SHP77 treated with DMSO at 0.1 percent for 48 hours (cell line): ENCODE measurements around the gene PDE1C.

Source experiments
- DNase-seq: peaks from one replicate; lab custom pipeline; 2025; lab: John Stamatoyannopoulos, UW

PDE1C gene

DNA sequence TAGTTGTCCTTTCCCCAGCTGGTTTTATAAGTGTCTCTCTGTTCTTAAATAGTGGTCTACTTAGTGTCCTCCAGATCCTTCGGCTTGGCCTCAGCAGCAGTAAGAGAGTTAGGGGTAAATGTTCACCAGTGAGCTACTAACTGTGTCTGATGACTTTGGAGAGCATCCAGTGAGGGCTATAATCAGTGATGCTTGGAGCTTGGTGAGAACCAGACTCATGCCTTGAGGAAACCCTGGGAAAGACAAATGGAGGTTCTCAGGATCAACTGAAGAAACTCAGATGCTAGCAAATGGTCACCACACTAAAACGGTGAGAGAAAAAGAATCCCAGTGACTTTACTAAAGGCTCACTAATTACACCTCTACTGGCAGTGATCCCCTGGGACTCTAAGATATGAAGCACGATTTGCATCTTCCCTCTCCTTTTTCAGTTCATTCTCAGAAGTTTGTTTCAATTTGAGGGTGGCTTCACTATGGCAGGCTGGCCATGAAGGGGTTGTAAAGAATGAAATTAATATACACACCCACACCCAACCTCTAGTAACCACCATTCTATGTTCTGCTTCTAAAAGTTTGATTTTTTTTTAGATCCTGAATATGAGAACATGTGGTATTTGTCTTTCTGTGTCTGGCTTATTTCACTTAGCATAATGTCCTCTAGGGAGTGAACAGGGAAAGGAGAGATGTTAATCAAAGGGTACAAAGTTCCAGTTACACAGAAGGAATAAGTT is 177.9 kb downstream of the PDE1C start:
- DNase-seq = no peak

DNA sequence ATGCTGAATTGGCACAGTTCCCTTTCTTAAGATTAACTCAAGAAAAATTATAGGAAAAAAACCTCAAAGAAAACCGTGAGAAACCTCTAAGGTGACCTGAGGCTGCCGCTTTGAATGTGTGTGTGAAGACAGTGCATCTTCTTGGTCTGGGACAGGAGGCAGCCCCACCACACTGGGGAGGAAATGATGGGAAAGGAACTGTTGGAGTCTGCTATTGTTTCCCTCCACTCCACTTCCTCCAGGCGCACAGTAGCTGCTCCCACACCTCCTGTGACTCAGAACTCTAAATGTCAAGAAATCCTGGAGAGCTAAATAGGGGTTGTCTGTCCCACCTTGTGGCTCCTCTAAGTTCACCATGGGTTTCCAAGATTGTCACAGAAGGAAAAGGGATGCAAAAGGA is 179.4 kb downstream of the PDE1C start:
- DNase-seq = no peak

GRCh38 chr7:31890198-31890597 is 180.0 kb downstream of the PDE1C start:
- DNase-seq = no peak

DNA sequence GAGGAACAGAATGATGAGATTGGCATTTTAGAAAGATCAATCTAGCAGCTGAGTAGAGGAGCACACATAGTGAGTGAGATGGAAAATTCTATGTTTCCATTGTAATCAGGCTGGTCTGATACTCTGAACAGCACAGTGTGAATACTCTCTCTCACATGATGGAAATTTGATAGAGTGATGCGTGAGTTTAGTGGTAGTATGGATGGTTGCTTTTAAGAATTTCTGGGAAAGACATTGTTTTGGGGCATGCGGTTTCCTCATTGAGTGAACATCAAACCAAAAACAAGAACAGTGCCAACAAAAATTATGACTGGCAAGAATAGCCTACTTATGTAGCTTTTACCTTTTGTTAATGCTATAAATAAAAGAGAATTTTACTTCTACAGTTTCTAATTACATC is 183.2 kb downstream of the PDE1C start:
- DNase-seq = no peak

DNA sequence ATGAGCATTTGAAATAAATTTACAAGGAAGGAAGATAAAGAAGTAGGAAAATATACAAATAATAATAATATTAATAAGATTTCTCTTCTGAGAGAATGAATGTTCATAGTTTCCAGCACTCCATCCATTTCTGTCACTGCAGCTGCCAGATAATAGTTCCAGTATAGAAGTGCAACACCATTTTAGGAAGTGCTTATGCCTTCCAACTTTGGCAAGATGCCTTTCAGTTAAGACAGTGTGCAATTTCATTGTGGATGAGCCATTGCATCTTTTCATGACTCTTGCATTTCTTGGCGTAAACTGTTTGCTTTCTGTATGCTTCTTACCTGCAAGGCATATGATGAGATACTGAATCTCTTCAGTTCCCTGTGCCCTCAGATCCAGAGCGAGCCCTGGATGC is 185.0 kb downstream of the PDE1C start:
- DNase-seq = no peak

DNA sequence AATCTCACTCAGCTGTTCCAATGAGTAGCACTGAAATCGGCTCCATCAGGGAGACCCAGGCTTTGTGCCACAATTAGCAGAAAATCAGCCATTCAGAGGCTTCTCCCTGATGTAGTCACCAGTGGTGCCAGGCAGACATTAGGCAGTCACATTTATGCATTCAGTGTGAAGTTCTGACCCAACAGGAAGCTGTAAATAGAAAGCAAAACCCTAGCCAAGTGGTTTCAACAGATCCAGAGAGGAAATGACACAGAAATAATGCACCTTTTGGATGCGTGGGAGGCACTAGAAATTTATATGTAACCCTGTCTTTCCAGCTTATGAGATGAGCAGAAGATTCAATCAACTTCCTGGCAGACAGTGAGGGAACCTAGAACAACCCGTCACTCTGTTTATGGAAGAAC is 186.4 kb downstream of the PDE1C start:
- DNase-seq = no peak

GRCh38 chr7:31882187-31882586 is 188.0 kb downstream of the PDE1C start:
- no peak for DNase-seq

- no peak for DNase-seq
Observed at GRCh38 chr7:31878875-31879274, 191.3 kb downstream of the PDE1C start.

DNA sequence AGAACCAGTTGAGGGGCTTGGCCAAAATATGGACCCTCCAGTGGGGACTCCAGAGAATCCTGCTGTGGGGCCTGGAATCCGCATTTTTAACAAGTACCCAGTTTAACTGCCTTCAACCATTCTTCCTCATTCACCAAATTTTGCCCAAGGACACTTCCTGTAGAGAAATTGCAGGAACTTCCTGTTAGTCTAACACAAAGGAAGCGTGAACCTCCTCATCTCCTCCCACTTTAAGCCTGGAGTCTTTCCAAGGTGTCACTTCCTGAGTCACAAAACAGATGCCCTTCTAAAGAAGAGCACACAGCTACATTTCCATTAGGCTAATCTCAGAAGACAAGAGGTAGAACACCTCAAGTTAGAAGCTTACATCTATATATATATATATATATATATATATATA is 194.8 kb downstream of the PDE1C start:
- no peak for DNase-seq

GRCh38 chr7:31874631-31875386 is 195.4 kb downstream of the PDE1C start:
- no peak for DNase-seq

DNA sequence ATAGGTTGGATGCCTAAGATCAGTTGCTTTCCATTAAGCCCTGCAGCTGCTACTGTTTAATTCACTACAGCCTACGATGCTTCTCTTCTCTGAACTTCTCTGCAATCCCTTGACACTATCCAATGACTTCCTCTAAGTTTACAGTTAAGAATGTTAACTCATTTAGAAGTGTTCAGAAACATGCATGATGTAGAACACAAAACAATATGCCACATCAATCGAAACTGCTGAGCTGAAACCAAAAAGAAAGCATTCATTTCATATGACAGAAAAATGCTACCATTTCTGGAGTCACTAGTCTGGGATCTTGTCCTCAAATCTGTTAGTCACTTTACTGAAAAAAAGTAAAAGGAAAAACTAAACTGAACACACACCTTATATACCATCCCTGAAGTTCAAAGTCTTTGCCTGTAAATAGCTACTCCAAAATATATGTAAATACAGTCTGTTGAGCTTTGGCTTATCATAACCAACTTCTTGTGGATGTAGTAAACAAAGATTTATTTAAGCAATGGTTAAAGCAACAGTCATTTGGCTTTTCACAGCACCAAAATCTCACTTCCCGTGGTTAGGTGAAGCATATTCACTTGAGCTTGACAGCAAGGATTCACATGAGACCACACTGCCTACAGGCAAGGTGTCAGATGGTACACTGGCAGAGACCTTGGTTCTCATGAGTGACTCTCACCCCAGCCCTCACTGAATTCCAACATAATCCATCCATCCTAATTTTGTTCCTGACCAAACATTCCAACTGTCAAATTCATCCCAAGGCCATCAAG is 196.2 kb downstream of the PDE1C start:
- no peak for DNase-seq

DNA sequence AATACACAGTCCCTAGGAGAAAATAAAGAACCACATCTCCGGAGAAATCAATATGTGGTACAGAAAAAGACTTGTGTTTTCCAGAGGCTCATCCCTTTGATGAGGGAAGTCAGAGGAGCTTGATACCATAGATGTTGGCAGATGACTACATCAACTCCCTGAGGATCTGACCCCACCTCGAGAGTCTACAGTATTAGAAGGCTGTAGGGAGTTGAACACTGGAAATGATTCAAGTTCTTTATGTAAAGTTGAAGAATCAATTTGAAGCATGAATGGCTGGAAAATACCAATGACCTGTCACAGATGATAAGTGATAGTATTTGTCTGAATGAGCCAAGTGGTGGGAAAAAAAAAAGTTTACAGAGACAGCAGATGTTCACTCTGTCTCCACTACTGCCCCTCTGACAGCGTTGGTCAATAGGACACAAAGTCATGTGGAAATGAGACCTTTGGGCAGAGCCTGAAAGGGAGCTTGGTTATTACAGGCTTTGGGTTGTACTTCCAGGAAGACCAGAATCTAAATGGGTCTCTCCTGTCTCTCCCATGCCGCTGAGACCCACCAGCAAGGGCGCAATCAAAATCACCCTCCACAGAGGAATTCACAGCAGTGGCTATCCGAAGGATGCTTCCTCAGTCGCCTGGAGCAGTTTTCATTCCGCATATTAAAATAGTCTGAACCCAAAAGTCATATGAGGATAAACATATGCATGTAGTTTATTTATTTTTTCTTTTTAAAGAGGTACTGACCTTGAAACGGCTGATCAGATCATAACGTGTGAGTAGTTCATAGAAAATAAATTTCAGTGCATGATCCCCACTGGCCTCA is 197.4 kb downstream of the PDE1C start:
- no peak for DNase-seq

DNA sequence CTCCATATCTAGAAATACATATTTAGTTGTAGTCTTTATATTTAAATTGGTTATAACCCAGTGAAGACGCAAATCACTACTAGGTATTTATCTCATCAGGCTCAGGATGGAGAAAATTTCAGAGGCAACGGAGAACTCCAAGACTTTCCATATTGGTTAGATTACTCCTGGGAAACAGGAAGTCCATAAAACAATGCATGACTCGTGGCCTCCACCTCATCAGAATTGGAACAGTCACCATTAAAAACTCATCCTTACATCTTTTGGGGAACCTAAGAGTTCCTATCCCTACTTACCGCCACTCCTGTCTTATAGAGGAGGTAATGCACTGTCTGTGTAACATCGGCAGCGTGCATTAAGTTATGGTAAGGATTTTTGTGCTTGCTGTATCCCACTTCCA is 205.6 kb downstream of the PDE1C start:
- no peak for DNase-seq

GRCh38 chr7:31860925-31861324 is 209.3 kb downstream of the PDE1C start:
- DNase-seq = no peak

GRCh38 chr7:31858055-31858454 is 212.2 kb downstream of the PDE1C start:
- DNase-seq = no peak

- no peak for DNase-seq
Observed at GRCh38 chr7:31857172-31857571, 213.0 kb downstream of the PDE1C start.

GRCh38 chr7:31856337-31856736 is 213.9 kb downstream of the PDE1C start:
- DNase-seq = no peak

DNA sequence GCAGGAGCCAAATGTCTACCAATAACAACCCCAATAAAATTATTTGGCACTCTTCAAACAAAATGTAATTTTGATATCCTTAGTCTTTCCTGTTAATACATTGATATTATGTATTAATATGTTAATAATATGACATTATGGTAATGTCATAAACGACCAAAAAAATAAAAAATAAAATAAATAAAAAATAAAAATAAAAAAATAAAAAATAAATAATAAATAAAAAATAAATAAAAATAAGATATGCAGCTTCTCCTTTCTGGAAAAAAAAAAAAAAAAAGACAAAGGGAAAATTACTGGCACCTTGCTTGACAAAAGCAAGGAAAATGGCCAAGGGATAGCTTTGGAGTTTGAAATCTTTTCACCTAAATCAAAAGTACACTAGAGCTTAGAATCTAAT is 214.7 kb downstream of the PDE1C start:
- no peak for DNase-seq

DNA sequence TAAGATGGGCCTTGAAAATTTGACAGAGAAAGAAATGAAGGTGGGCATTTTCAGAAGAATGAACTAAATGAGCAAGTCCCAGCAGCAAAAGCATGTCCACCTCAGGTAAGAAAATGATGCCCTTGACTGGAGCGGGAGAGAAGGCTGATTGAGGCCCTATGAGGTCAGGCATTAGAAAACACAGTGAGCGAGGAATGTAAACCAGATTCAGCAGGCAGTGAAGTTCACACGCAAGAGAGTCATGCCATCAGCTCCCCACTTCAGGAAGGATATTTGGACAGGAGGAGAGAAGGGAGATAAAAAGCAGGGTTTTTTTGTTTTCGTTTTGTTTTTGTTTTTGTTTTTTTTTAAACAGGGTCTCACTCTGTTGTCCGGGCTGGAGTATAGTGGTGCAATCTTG is 216.8 kb downstream of the PDE1C start:
- DNase-seq = no peak

DNA sequence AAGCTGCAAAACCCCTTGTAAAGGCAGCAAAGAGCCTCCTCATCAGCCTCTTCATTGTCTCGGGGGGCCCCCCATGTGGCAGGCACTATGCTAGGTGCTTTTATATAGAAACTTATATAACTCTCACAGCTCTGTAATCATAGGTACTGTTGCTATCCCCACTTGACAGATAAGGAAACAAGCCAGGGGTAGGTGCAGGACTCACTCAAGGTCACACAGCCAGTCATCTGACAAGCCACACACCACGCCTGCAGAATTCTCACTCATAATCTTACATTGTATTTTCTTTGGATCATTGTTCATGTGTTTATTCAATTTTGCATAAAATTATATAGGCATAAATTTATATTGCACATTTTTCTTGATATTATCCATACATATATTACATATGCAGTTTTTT is 217.7 kb downstream of the PDE1C start:
- no peak for DNase-seq

- no peak for DNase-seq
Observed at GRCh38 chr7:31851119-31851518, 219.1 kb downstream of the PDE1C start.

- no peak for DNase-seq
Observed at GRCh38 chr7:31850601-31851000, 219.6 kb downstream of the PDE1C start.
